ENCODE results near the gene BAX. TPM values are rescaled to one million over a fixed set of nuclear protein-coding genes. Genes with fewer than 3 reads are reported as not detected.

BAX gene
- total RNA-seq, 1 experiment from 2014 or later: 103 TPM

GRCh38 chr19:48961673-48962028 lies 7.0 kb downstream of the BAX start:
- no peak for DNase-seq (ENCODE audit: low spot score)
- Histone ChIP-seq H3K36me3 (ENCODE audit: insufficient read depth, low read length, poor library complexity, severe bottlenecking) (peaks cover 8% of the 10 kb centered on the region), H3K27me3 (replicated peaks; ENCODE audit: insufficient read depth, low read depth, low read length, poor library complexity) (no peaks in the 10 kb centered on the region), H3K4me1 (ENCODE audit: insufficient read depth, low read length, poor library complexity, severe bottlenecking) (peaks cover 24% of the 10 kb centered on the region), H3K9me3 (ENCODE audit: low read depth, low read length, poor library complexity, severe bottlenecking) (no peaks in the 10 kb centered on the region), H3K4me3 (ENCODE audit: low read depth, low read length, poor library complexity, severe bottlenecking) (no peak overlapping the region), H3K27ac (ENCODE audit: low read depth, low read length, poor library complexity, severe bottlenecking) (peak overlapping the region; percentile 63)
- intact Hi-C loops (cut with micrococcal nuclease; ENCODE audit: unreplicated experiment): loop anchor here (10.0 kb wide), 2 partner anchors 87 to 317 kb away; partner anchors contain the start of genes CA11 and PPP1R15A
- no TSS peak for BruUV-seq (replicated peaks)
- POLR2A ChIA-PET (ENCODE audit: low non-redundant PET): no interaction called here
- no peak for TF ChIP-seq EZH2 (IDR thresholded peaks at IDR 0.05; ENCODE audit: borderline replicate concordance, low read depth, low read length, poor library complexity, severe bottlenecking)
- TF ChIP-seq, protein P1, sequence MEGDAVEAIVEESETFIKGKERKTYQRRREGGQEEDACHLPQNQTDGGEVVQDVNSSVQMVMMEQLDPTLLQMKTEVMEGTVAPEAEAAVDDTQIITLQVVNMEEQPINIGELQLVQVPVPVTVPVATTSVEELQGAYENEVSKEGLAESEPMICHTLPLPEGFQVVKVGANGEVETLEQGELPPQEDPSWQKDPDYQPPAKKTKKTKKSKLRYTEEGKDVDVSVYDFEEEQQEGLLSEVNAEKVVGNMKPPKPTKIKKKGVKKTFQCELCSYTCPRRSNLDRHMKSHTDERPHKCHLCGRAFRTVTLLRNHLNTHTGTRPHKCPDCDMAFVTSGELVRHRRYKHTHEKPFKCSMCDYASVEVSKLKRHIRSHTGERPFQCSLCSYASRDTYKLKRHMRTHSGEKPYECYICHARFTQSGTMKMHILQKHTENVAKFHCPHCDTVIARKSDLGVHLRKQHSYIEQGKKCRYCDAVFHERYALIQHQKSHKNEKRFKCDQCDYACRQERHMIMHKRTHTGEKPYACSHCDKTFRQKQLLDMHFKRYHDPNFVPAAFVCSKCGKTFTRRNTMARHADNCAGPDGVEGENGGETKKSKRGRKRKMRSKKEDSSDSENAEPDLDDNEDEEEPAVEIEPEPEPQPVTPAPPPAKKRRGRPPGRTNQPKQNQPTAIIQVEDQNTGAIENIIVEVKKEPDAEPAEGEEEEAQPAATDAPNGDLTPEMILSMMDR (conservative IDR thresholded peaks at IDR 0.05; ENCODE audit: low read depth, low read length): no peak
- CTCF ChIA-PET: interaction anchor here (0.6 kb wide), 1 partner anchor 32 kb away, joined by 10 read pairs; the partner anchor contains the start of gene RUVBL2

DNA sequence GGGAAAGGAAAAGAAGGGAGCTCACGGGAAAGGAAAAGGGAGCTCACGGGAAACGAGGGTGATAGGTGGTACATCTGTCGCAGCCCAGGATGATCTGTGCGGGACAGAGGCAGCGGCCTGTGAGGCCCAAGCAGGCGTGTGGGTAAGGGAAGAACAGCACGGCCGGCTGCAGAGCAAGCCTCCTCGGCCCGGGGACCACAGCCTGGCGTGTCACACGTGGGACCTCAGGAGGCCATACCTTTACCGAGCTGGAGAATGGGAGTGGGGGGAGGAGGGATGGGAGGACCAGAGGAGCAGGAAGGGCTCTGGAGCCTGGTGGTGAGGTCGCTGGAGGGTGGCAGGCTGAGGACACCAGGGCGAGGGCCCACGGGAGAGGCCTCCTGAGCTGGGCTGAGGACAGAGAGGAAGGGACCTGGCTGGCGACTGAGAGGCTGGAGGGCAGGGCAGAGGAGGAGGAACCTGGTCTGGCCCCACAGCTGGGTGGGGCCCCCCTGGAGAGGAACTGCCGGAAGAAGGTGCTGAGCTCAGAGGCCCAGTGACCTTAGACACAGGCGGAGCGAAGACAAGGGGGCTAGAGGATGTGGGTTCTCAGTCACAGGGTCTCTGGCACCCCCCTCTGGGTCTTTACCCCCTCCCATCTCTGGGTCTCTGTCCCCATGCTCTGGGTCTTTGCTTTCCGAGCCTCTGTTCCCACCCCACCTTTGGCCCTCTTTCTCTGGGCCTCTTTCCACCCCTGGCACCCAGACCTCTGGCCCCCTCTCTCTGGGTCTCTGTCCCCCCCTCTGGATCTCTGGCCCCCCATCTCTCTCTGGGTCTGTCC lies 7.6 kb downstream of the BAX start:
- no TSS peak for BruUV-seq (replicated peaks)
- no peak for DNase-seq (ENCODE audit: low spot score)
- no peak overlapping the region for H3K4me3 ChIP-seq (ENCODE audit: low read depth, low read length, poor library complexity, severe bottlenecking)
- CTCF ChIA-PET: interaction anchor here (0.6 kb wide), 1 partner anchor 31 kb away, joined by 10 read pairs; the partner anchor contains the start of gene RUVBL2
- no peaks in the 10 kb centered on the region for H3K27me3 ChIP-seq (replicated peaks; ENCODE audit: insufficient read depth, low read depth, low read length, poor library complexity)
- peaks cover 12% of the 10 kb centered on the region for H3K36me3 ChIP-seq (ENCODE audit: insufficient read depth, low read length, poor library complexity, severe bottlenecking)
- POLR2A ChIA-PET (ENCODE audit: low non-redundant PET): no interaction called here
- H3K4me1 ChIP-seq (ENCODE audit: insufficient read depth, low read length, poor library complexity, severe bottlenecking): peaks cover 30% of the 10 kb centered on the region
- H3K9me3 ChIP-seq (ENCODE audit: low read depth, low read length, poor library complexity, severe bottlenecking): no peaks in the 10 kb centered on the region
- H3K27ac ChIP-seq (ENCODE audit: low read depth, low read length, poor library complexity, severe bottlenecking): peak overlapping the region; percentile 63
- intact Hi-C loops (cut with micrococcal nuclease; ENCODE audit: unreplicated experiment): loop anchor here (10.0 kb wide), 2 partner anchors 87 to 317 kb away; partner anchors contain the start of genes CA11 and PPP1R15A
- no peak for TF ChIP-seq EZH2 (IDR thresholded peaks at IDR 0.05; ENCODE audit: borderline replicate concordance, low read depth, low read length, poor library complexity, severe bottlenecking)
- TF ChIP-seq, protein P1 (conservative IDR thresholded peaks at IDR 0.05; ENCODE audit: low read depth, low read length): no peak

DNA sequence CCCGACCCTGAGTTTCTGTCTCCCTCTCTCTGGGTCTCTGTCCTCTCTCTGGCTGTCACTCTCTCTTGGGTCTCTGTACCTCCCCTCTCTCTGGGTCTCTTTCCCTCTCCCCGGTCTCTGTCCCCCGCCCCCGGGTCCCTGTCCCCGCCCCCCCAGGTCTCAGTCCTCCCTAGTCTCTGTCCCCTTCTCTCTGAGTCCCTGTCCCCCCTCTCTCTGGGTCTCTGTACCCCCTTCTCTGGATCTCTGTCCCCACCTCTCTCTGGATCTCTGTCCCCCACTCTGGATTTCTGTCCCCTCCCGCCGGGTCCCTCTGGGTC lies 8.1 kb downstream of the BAX start:
- intact Hi-C loops (cut with micrococcal nuclease; ENCODE audit: unreplicated experiment): loop anchor here (10.0 kb wide), 2 partner anchors 88 to 318 kb away; partner anchors contain the start of genes CA11 and PPP1R15A
- Histone ChIP-seq H3K9me3 (ENCODE audit: low read depth, low read length, poor library complexity, severe bottlenecking) (no peaks in the 10 kb centered on the region), H3K27me3 (replicated peaks; ENCODE audit: insufficient read depth, low read depth, low read length, poor library complexity) (no peaks in the 10 kb centered on the region), H3K27ac (ENCODE audit: low read depth, low read length, poor library complexity, severe bottlenecking) (peak overlapping the region; percentile 95), H3K4me1 (ENCODE audit: insufficient read depth, low read length, poor library complexity, severe bottlenecking) (peaks cover 31% of the 10 kb centered on the region), H3K4me3 (ENCODE audit: low read depth, low read length, poor library complexity, severe bottlenecking) (no peak overlapping the region), H3K36me3 (ENCODE audit: insufficient read depth, low read length, poor library complexity, severe bottlenecking) (peaks cover 12% of the 10 kb centered on the region)
- ChIA-PET CTCF (no interaction called here), POLR2A (ENCODE audit: low non-redundant PET) (no interaction called here)
- TF ChIP-seq EZH2 (IDR thresholded peaks at IDR 0.05; ENCODE audit: borderline replicate concordance, low read depth, low read length, poor library complexity, severe bottlenecking): no peak
- TF ChIP-seq, protein P1 (conservative IDR thresholded peaks at IDR 0.05; ENCODE audit: low read depth, low read length): no peak
- DNase-seq (ENCODE audit: low spot score): no peak
- no TSS peak for BruUV-seq (replicated peaks)

Data from A673 (cell line).